SKM-1 treated with dmso at 0.1 percent for 144 hours (cell line): Measurements from ENCODE around the gene SATB2.

ENCODE experiments used
- DNase-seq: peaks from one replicate; lab custom pipeline; 2025; ENCODE audit not compliant: unreplicated experiment; lab: John Stamatoyannopoulos, UW

SATB2 gene

DNA sequence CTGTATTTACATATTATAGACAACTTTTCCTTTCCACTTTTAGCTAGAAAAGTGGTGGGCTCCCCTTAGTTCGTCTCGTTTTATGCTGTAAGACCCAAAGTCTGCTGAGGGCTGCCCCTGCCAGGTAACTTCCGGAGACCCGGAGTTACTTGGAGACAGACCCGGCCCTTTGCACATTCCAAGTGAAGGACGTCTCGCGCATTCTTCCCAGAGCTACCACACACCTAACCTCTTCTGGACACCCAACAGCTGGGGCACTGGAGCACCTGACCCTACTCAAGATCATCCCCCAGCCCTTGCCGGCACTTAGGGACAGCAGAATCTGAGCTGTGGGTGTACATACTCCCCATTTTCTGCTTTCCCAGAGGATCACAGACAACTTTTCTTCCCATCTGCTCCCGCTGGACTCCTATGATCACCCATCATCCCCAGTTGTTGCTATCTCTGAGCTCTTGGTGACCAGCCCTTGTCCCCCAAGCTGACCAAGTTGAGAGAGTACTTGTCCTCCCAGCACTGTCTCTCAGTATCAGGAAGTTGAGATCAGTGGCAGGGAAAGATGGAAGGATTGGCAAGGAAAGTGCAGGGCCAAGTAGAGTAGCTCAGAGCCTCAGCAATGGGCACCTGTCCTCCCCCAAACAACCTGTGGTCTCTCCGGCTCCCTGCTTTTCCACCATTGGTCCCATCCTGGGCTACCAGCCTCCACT, 8.4 kb upstream of the SATB2 start:
- no peak for DNase-seq

DNA sequence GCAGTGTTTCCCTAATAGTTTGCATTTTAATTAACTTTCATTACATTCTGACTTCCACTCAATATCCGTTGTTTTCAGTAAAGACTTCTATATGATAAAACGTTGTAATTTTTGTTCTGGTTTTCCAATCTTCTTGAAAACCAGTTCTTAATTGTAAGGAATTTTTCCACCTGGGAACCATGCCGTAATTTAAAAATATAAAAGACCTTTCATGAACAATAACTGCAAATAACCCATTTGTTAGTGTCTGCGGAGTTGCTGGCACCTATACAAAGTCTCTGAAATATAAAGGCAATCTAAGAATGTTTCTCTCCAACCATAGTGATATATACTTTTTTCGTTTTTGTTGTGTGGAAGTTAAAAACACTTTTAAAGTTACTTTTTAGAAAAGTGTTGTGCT, 7.7 kb upstream of the SATB2 start:
- no peak for DNase-seq

DNA sequence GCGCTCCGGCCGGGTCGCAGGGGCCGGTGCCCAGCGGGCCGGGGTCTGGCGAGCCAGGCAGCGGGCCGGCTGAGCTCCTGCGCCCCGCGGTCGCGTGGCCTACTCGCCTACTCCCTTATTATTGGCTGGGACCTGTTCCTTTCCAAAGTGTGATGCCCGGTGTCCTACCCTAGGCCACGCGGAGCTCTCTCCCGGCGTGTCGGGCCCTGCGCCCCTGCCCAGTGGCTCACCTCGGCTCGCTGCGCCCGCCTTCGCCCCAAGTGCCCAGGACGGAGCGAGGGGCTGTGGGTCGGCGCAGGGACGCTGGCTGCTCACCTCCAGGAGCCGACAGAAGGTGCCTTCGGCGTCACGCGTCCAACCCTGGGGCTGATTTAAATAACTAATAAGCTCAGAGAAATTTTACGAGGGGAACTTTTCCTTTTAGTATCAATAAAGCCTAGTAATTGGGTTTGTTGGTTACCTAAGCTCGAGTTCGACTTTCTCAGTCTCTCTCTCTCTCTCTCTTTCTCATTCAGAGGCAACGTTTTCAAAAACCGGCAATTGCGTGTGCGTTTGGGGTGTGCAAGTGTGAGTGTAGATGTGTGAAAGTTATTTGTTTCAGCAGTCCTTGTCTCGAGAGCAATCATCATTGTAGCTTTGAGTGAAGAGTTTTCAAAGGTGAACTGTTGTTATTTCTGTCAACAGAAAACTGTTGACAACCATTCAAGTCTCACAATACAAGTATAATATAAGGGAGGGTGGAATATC, 7.0 kb upstream of the SATB2 start:
- no peak for DNase-seq

- no peak for DNase-seq
Measured at GRCh38 chr2:199463708-199464605, 6.2 kb upstream of the SATB2 start.

DNA sequence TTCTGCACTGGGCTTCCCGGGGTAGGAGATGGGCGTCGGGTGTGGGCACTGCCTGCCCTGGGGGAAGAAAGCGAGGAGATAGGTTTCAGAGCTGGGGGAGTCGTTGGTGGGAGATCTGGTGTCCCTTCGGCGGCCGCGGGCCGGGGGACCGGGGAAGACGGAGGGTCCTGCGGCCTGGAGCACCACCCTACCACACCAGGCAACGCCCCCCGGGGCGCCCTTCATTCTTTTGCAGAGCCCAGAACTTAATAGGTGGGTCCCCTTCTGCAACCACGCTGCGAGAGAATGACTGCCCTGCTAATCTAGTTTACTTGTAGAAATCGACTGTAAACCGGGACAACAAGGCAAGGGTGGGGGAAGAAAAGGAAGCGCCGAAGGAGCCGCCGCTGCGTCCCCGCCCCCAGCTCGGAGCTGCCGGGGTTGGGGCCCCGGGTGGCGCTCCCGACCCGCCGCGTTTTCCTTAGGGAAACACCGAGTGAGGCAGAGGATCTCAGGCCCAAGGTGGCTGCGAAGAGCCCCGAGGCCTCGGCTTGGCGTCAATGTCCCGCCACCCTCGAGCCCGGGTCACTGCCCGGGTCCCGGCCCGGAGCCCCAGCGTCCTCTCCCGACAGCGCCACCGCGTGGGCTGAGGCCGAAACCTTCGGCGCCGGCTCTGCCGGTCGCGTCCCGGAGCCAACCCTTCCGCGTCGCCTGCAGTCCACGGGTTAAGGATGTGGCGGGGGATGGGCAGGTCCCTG, 5.4 kb upstream of the SATB2 start:
- DNase-seq, result peak; percentile 64

GRCh38 chr2:199462347-199462955, 4.7 kb upstream of the SATB2 start:
- no peak for DNase-seq

GRCh38 chr2:199461711-199462346, 4.1 kb upstream of the SATB2 start:
- no peak for DNase-seq

- DNase-seq, result no peak
Measured at GRCh38 chr2:199460846-199461710, 3.3 kb upstream of the SATB2 start.

- peak; percentile 57 for DNase-seq
Measured at GRCh38 chr2:199460101-199460671, 2.4 kb upstream of the SATB2 start.

DNA sequence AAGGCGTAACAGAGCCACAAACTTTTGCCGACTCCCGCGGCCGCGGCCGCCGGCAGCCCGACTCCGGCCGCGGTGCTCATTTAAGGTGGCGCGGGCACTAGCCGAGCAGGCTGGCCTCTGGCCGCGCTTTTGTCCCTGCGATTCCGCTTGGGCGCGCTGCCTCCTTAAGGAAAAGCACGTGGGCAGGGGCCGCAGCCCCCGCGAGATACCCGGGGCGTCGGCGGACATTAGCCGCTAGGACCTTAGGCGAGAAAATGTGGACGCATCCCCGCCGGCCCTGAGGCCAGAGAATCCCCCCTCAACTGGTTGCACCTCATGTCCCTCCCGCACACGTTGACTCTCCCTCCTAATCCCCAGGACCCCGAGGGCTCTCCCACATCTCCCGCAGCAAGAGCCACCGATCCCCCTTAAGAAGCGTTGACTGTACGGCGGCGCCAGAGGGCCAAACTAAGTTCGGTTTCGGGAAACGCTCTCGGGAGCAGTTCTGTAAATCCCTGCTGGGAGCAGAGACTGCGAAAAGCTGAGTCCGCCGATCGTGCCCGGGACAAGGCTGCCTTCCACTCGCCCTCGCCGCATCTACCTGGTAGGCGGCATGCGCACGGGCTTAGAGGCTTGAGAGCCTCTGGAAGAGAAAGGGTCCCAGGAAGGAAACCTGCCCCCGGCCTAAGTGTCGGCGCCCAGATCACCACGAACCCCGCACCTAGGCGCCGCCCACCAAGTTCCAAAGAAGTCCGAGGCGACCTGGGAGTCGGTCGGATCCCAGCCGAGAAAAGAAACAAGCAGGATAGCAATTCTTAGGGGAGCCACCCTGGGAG, 1.8 kb upstream of the SATB2 start:
- peak; percentile 62 for DNase-seq

DNA sequence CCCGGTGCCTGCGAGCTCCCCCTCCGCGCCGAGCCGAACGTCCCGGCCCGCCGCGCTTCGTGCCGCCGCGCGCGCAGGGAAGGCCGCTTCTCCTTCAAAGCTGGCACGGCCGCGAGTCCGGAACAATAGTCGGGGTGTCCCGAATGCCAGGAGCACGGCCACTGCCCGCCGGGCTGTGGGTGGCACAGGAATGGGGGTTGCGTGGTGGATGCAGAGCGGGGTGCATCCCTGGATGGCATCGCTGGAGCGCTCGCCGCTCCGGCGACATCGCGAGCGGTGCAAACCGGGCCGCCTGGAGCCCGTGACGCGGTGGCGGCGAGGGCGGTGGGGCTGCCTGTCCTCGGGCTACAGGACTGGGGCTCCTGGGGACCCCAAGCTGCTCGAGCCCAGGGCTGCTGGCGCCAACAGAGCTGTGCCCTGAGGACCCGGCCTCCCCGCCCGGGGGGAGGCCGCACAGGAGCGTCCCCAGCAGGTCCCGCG, 1.1 kb upstream of the SATB2 start:
- no peak for DNase-seq

DNA sequence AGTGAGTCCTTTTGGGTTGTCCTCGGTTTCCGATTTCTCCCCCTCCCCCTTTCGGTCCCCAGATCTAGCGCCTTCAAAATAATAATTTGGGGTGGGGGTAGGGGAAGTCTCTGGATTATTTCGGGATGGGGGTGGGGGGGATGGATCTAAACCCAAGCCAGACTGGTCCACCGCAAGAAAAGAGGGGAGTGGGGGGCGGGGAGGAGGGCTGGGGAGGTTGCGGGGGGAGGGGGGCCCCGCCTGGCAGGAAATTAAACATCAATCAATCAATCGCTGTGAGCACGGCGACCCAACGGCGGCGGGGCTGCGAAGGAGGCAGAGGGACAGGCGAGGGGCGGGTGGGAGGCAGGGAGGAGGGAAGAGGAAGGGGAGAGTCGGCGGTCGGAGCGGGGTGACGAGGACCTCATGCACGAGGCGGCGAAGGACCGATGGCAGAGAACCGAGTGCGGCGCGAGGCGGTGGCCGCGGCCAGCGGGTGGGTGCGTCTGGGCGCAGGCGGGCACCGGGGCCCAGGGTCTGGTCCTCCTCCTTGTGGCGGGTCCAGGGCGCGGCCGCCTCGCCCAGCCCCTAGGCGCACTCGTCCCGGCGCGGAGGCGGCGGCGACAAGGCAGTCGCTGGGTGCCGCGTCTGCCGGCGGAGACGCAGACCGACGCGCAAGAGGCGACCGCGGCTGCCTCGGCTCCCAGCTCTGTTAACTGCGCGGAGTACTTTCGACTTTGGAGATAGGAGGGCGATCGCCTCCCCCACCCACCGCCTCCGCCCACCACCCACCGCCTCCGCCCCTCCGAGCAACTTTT, 468 bp upstream of the SATB2 start:
- DNase-seq, result no peak

- peak; percentile 37 for DNase-seq
Measured at GRCh38 chr2:199456383-199457146, 1.2 kb downstream of the SATB2 start.

DNA sequence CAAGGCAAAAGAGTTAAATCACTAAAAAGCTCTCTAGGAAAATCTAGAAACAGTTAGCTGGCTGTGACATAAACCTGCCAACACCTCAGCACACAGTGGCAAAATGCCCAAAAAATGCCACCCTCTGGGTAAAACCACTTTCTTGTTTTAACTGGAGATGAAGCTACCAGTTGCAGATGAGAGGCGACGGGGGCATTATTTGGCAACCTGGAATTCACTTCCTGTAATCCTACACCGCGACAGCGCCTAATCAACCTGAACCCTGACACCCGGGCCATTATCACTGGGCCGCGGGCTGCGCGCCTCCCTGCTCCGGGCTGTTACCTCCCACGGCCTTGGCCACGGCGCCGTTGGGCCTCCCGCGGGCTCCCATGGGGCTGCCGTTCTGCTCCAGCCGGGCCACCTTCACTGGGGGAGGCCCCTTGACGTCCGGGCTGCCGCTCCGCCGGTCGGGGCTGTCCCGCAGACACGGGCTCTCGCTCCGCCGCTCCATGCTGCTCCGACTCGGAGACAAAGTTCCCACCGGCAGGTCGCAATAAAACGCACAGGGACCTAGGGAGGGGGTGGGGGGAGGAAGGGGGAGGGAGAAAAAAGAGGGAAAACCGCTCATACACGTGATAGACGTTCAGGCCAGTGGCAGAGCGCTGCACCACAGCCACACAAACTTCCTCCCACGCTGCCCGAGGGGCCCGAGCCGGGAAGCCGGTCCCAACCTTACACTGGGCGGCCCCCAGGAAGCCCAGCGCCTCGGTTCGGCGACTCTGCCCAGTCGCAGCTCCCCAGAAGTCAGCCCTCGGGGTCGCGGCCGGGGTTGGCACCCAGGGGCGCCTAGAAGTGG, 2.0 kb downstream of the SATB2 start:
- DNase-seq, result peak; percentile 64

DNA sequence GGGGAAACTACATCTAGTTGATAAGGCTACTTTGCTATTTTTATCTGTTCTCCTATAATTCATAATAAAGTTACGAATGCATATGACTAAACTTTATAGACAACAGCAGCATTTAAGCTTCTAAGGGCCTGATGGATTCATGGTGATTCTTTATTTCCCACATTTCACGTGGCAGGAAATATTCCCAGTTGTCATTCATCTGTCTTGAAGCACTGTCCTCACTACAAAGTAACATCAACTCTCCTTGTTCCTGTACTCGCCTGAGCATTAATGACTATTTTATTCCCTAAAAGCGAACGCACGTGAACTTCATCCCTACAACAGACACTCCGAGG, 2.6 kb downstream of the SATB2 start:
- no peak for DNase-seq

- no peak for DNase-seq
Measured at GRCh38 chr2:199452991-199453379, 4.8 kb downstream of the SATB2 start.
